ENCODE results near the gene NPDC1.

The NPDC1 gene

GRCh38 chr9:137017071-137017470, 28.9 kb downstream of the NPDC1 start:
- TF ChIP-seq CTCF (conservative IDR thresholded peaks at IDR 0.05; ENCODE audit: low read depth, low read length) = no peak
- DNase-seq (ENCODE audit: low read depth) = no peak
- no peak overlapping the region for H3K4me3 ChIP-seq (ENCODE audit: low read depth, low read length)

DNA sequence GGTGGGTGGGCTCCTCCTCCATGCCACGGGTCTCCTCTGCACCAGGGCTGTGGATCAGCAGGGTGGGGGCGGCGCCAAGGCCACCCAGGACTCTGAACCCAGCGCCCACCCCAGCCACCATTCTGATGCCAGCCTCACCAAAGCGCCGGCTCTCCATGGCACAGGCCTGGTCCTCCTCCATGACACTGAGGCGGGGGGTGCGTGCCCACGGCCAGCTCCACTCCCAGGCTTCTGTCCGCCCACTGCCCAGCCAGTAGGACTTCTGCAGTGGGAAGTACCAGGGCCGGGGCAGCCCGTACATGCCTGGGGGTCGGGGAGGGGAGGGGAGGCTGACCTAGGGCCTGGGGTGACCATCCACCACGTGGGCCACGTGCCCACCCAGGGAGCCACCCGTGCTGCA, 29.5 kb downstream of the NPDC1 start:
- H3K4me3 ChIP-seq (ENCODE audit: low read depth, low read length) = no peak overlapping the region
- no peak for DNase-seq (ENCODE audit: low read depth)
- no peak for TF ChIP-seq CTCF (conservative IDR thresholded peaks at IDR 0.05; ENCODE audit: low read depth, low read length)

- DNase-seq (ENCODE audit: low read depth) = no peak
- no peak overlapping the region for H3K4me3 ChIP-seq (ENCODE audit: low read depth, low read length)
- no peak for TF ChIP-seq CTCF (conservative IDR thresholded peaks at IDR 0.05; ENCODE audit: low read depth, low read length)
These were observed 30.0 kb downstream of the NPDC1 start for GRCh38 chr9:137015976-137016375.

GRCh38 chr9:137015540-137015930, 30.4 kb downstream of the NPDC1 start:
- no peak for DNase-seq (ENCODE audit: low read depth)
- TF ChIP-seq CTCF (conservative IDR thresholded peaks at IDR 0.05; ENCODE audit: low read depth, low read length) = no peak
- no peak overlapping the region for H3K4me3 ChIP-seq (ENCODE audit: low read depth, low read length)

DNA sequence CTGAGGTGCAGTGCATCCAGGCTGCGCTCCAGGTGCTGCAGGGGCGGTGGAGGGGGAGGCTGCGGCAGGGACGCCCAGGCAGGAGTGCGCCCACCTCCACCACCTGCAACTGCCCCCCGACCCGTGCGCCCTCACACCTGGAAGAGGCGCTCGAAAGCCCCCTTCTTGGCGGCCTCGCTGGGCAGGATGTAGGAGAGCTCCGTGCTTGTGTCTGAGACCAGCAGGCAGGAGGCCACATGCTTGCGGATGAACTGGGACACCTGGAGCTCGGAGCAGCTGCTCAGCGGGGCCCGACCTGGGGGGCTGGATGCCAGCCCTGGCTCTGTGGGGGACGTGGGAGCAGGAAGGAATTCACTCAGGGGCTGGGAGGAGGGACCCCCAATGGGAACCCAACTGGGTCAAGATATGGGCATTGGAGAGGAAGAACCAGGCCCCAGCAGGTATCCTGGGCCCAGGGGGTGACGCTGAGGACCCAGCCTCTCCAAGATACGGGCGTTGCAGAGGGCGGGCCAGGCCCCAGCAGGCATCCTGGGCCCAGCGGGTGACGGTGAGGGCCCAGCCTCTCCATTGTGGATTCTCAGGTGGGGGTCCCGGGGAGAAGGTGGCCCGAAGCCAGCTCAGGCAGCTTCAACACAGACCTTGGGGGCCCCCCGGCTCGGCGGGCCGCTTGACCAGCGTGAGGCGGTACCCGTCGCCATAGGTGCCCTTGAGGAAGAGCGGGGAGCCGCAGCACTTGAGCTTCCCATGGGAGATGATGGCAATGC, 31.0 kb downstream of the NPDC1 start:
- DNase-seq (ENCODE audit: low read depth) = no peak
- H3K4me3 ChIP-seq (ENCODE audit: low read depth, low read length) = no peak overlapping the region
- TF ChIP-seq CTCF (conservative IDR thresholded peaks at IDR 0.05; ENCODE audit: low read depth, low read length) = no peak

DNA sequence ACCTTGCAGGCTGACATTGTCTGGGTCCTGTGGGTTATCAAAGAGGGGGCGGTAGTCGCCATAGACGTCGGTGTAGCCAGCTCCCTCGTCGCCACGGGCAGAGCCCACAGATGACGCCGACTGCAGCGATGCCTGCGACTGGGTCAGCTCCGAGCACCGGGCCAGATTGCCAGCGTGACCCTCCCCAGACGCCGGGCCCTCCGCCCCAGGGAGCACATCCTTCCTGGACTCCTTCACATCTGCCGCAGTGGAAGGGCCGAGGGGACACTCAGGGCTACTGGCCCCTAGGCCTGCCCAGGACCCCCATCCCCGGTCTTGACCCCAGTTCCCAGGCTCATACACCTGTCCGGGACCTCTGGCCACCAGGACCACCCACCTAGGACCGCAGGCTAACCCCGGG, 31.8 kb downstream of the NPDC1 start:
- no peak overlapping the region for H3K4me3 ChIP-seq (ENCODE audit: low read depth, low read length)
- TF ChIP-seq CTCF (conservative IDR thresholded peaks at IDR 0.05; ENCODE audit: low read depth, low read length) = no peak
- no peak for DNase-seq (ENCODE audit: low read depth)

DNA sequence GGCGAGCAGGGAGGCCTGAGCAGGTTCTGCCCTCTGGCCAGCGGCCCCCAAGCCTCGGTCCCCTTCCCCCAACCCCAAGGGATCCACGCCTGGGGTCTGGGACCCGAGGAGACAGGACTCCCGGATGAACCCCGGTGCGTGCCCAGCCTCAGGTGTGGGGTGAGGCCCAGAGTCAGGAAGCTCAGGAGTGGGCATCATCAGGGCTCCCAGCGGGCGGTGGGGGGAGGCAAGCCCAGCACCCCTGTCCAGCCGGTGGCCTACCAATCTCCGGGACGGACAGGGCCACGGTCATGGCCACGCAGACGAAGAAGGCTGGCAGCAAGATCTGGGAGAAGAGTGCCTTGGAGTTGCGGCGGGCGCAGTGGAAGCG, 32.4 kb downstream of the NPDC1 start:
- H3K4me3 ChIP-seq (ENCODE audit: low read depth, low read length) = no peak overlapping the region
- TF ChIP-seq CTCF (conservative IDR thresholded peaks at IDR 0.05; ENCODE audit: low read depth, low read length) = no peak
- DNase-seq (ENCODE audit: low read depth) = no peak
